ENCODE data around the gene SPSB4. TPM values are rescaled to one million over a fixed set of nuclear protein-coding genes. Genes with fewer than 3 reads are reported as not detected.

SPSB4 gene
- total and polyA plus RNA-seq, 10 of the 15 experiments (the other 5 are each of a cell fraction or from before 2014, with no cell fraction given), result not detected

DNA sequence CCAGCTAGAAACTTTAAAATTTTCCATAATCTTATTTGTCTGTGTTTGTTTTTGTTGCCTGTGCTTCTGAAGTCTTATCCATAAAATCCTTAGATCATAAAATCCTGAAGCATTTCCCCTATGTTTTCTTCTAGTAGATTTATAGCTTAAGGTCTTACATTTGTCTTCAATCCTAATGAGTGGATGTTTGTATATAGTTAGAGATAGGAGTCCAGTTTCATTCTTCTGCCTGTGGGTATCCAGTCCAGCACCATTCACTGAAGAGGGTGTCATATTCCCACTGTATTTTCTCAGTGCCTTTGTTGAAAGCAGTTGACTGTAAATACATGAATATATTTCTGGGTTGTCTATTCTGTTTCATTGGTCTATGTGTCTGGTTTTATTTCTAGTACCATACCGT lies 44.8 kb upstream of the SPSB4 start:
- SMC1A ChIA-PET (ENCODE audit: uncharacterized antibody, unreplicated experiment), result interaction anchor here (1.4 to 1.7 kb wide), 2 partner anchors 108 to 185 kb away, joined by 3 read pairs; no protein-coding TSS in a partner anchor
- Histone ChIP-seq H3K27ac (ENCODE audit: control insufficient read depth, insufficient read depth) (no peak overlapping the region), H2AFZ (ENCODE audit: control insufficient read depth, low read depth, low read length) (no peak overlapping the region), H4K20me1 (ENCODE audit: control insufficient read depth, insufficient read depth) (no peaks in the 10 kb centered on the region), H3K9ac (ENCODE audit: control insufficient read depth, insufficient read depth, low read length) (no peak overlapping the region), H3K79me2 (ENCODE audit: control insufficient read depth, insufficient read depth, low read length) (no peaks in the 10 kb centered on the region), H3K27me3 (replicated peaks in 1 of 2; ENCODE audit: control insufficient read depth in 2 of 2, insufficient read depth in 2 of 2, low read length in 1 of 2) (no peaks in the 10 kb centered on the region), H3K9me3 (replicated peaks; ENCODE audit: control insufficient read depth, insufficient read depth, low read length) (no peaks in the 10 kb centered on the region), H3K36me3 (ENCODE audit: control insufficient read depth in 2 of 2, insufficient read depth in 2 of 2, low read length in 1 of 2) (no peaks in the 10 kb centered on the region), H3K4me1 (ENCODE audit: control insufficient read depth, insufficient read depth, low read length) (no peaks in the 10 kb centered on the region), H3K4me3 (no peak overlapping the region), H3K4me2 (ENCODE audit: control insufficient read depth, insufficient read depth) (no peak overlapping the region)
- DNase-seq (ENCODE audit: low read depth, low spot score), result no peak
- TF ChIP-seq BMI1 (IDR thresholded peaks at IDR 0.05; ENCODE audit: borderline replicate concordance), result no peak
- no peak for TF ChIP-seq SRF (IDR thresholded peaks at IDR 0.05; ENCODE audit: low read depth in 2 of 2, low read length in 2 of 2)
- no peak for TF ChIP-seq HDGF (IDR thresholded peaks at IDR 0.05)
- TF ChIP-seq ZNF622 (IDR thresholded peaks at IDR 0.05), result no peak
- TF ChIP-seq, protein P1, sequence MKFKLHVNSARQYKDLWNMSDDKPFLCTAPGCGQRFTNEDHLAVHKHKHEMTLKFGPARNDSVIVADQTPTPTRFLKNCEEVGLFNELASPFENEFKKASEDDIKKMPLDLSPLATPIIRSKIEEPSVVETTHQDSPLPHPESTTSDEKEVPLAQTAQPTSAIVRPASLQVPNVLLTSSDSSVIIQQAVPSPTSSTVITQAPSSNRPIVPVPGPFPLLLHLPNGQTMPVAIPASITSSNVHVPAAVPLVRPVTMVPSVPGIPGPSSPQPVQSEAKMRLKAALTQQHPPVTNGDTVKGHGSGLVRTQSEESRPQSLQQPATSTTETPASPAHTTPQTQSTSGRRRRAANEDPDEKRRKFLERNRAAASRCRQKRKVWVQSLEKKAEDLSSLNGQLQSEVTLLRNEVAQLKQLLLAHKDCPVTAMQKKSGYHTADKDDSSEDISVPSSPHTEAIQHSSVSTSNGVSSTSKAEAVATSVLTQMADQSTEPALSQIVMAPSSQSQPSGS (IDR thresholded peaks at IDR 0.05; ENCODE audit: low read length), result no peak
- no peak for TF ChIP-seq KAT2A (conservative IDR thresholded peaks at IDR 0.05; ENCODE audit: control insufficient read depth, low read depth, low read length)
- no peak for TF ChIP-seq PML (IDR thresholded peaks at IDR 0.05; ENCODE audit: low read length)
- TF ChIP-seq, protein P2, sequence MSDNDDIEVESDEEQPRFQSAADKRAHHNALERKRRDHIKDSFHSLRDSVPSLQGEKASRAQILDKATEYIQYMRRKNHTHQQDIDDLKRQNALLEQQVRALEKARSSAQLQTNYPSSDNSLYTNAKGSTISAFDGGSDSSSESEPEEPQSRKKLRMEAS (IDR thresholded peaks at IDR 0.05; ENCODE audit: low read depth, low read length), result no peak
- TF ChIP-seq, protein P3, sequence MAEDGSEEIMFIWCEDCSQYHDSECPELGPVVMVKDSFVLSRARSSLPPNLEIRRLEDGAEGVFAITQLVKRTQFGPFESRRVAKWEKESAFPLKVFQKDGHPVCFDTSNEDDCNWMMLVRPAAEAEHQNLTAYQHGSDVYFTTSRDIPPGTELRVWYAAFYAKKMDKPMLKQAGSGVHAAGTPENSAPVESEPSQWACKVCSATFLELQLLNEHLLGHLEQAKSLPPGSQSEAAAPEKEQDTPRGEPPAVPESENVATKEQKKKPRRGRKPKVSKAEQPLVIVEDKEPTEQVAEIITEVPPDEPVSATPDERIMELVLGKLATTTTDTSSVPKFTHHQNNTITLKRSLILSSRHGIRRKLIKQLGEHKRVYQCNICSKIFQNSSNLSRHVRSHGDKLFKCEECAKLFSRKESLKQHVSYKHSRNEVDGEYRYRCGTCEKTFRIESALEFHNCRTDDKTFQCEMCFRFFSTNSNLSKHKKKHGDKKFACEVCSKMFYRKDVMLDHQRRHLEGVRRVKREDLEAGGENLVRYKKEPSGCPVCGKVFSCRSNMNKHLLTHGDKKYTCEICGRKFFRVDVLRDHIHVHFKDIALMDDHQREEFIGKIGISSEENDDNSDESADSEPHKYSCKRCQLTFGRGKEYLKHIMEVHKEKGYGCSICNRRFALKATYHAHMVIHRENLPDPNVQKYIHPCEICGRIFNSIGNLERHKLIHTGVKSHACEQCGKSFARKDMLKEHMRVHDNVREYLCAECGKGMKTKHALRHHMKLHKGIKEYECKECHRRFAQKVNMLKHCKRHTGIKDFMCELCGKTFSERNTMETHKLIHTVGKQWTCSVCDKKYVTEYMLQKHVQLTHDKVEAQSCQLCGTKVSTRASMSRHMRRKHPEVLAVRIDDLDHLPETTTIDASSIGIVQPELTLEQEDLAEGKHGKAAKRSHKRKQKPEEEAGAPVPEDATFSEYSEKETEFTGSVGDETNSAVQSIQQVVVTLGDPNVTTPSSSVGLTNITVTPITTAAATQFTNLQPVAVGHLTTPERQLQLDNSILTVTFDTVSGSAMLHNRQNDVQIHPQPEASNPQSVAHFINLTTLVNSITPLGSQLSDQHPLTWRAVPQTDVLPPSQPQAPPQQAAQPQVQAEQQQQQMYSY (CRISPR knock-in tag; IDR thresholded peaks at IDR 0.05), result no peak
- TF ChIP-seq POU2F2 (IDR thresholded peaks at IDR 0.05; ENCODE audit: borderline replicate concordance, low read depth, low read length), result no peak
- TF ChIP-seq ZBED1 (IDR thresholded peaks at IDR 0.05; ENCODE audit: borderline replicate concordance), result no peak
- TF ChIP-seq WRNIP1 (IDR thresholded peaks at IDR 0.05; ENCODE audit: borderline replicate concordance, low read depth, low read length), result no peak
- no peak for TF ChIP-seq ZNF207 (IDR thresholded peaks at IDR 0.05; ENCODE audit: borderline replicate concordance)
- TF ChIP-seq NFYB (IDR thresholded peaks at IDR 0.05; ENCODE audit: insufficient read depth, low read depth, low read length), result no peak
- TF ChIP-seq ASH2L (IDR thresholded peaks at IDR 0.05; ENCODE audit: borderline replicate concordance, low read depth), result no peak
- TF ChIP-seq TAF1 (IDR thresholded peaks at IDR 0.05; ENCODE audit: borderline replicate concordance, low read depth, low read length), result no peak
- TF ChIP-seq NR2F1 (conservative IDR thresholded peaks at IDR 0.05), result no peak
- TF ChIP-seq MTA2 (IDR thresholded peaks at IDR 0.05; ENCODE audit: low read depth), result no peak
- no peak for TF ChIP-seq STAT1 (conservative IDR thresholded peaks at IDR 0.05)
- RAD21 ChIA-PET (ENCODE audit: unreplicated experiment), result no interaction called here
- POLR2A ChIA-PET, result no interaction called here
- intact Hi-C loops (cut with micrococcal nuclease; ENCODE audit: unreplicated experiment), result loop anchor here (10.0 kb wide), 1 partner anchor 268 kb away; no protein-coding TSS in a partner anchor
- no peak for FAIRE-seq
- ATAC-seq, result no peak
- in situ Hi-C loops (cut with MboI), result no loop called here
- BruUV-seq (replicated peaks), result no TSS peak
- WGBS (ENCODE audit: insufficient coverage, insufficient replicate concordance, low lambda C conversion rate, missing lambda C conversion rate), result 26% methylated on average over 1 of the region's 1 CpG
- CTCF ChIA-PET, result interaction anchor here (2.6 to 3.2 kb wide), 2 partner anchors 108 to 186 kb away, joined by 7 to 8 read pairs; no protein-coding TSS in a partner anchor

Measured in GM12878 (cell line).